Activated naive CD8-positive, alpha-beta T cell treated with anti-CD3 and anti-CD28 coated beads, Interleukin-2, amount 50 U/mL, for 24 hours (primary cell): Measurements from ENCODE around the gene NEGR1.

Experiments
- ATAC-seq: fragments of 150-1000 bp; cut with Tn5 transposase; one replicate; pipeline ENCODE4 v1.10.0; 2021
- DNase-seq: peaks from one replicate; pipeline ENCODE4 v3.0.0; 2021
- H3K27ac Mint-ChIP-seq: one replicate; pipeline ENCODE4 v1.8.0; 2021; ENCODE audit warnings: mild to moderate bottlenecking, mixed read lengths
- H3K27me3 Mint-ChIP-seq: one replicate; pipeline ENCODE4 v1.8.0; 2021; ENCODE audit warnings: mixed read lengths
- H3K36me3 Mint-ChIP-seq: one replicate; pipeline ENCODE4 v1.8.0; 2021; ENCODE audit warnings: low read depth, mixed read lengths
- H3K4me1 Mint-ChIP-seq: one replicate; pipeline ENCODE4 v1.8.0; 2021; ENCODE audit warnings: mixed read lengths
- H3K4me3 Mint-ChIP-seq: one replicate; pipeline ENCODE4 v1.8.0; 2021; ENCODE audit warnings: mild to moderate bottlenecking, moderate library complexity, mixed read lengths
- H3K9me3 Mint-ChIP-seq: one replicate; pipeline ENCODE4 v1.8.0; 2021; ENCODE audit warnings: mixed read lengths

Gene NEGR1

DNA sequence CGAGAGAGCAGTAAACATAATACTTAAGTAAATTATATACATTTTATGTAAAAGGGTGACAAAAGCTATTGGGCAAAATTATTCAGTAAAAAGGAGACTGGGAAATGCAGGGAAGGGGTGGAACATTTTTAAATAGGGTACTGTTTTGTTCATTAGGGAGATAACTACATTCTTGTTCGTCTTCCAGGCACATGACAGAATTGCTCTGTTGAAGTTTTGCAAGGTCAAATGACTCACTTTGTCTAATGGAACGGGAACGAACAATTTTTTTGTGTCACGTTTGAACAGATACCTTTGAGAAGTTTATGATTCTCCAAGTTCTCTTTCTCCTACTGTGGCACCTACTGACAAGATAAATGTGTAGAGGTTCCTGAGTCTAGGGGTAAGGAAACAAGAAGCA lies 819.2 kb downstream of the NEGR1 start:
- no peaks in the 10 kb centered on the region for H3K36me3 Mint-ChIP-seq
- no peak overlapping the region for H3K27ac Mint-ChIP-seq
- peaks cover 4% of the 10 kb centered on the region for H3K9me3 Mint-ChIP-seq
- ATAC-seq (no peak), DNase-seq (no peak)
- no peak overlapping the region for H3K4me3 Mint-ChIP-seq
- H3K27me3 Mint-ChIP-seq = no peaks in the 10 kb centered on the region
- no peaks in the 10 kb centered on the region for H3K4me1 Mint-ChIP-seq

DNA sequence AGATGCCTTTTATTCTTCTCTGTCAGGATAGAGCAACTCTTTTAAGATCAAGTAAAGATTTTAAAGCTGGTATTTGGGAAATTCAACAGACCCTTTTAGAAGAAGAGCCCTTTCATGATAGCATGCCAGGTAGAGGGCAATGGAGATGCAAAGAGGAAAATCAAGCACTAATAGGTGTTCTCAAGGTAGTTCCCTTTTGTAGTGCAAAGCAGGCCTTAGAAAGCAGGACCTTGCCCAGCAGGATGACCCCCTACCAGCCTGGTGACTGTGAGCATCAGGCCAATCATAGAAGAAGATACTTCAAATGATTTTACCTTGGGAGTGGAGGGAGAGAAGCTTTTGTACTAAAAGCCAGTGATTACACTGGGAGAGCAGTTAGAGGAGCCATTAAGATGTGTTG lies 820.1 kb downstream of the NEGR1 start:
- Mint-ChIP-seq H3K36me3 (no peaks in the 10 kb centered on the region), H3K4me3 (no peak overlapping the region), H3K27ac (no peak overlapping the region), H3K4me1 (no peaks in the 10 kb centered on the region), H3K9me3 (peaks cover 4% of the 10 kb centered on the region), H3K27me3 (no peaks in the 10 kb centered on the region)
- ATAC-seq (no peak), DNase-seq (no peak)

GRCh38 chr1:71461416-71461815 lies 820.9 kb downstream of the NEGR1 start:
- H3K4me3 Mint-ChIP-seq = no peak overlapping the region
- no peak overlapping the region for H3K27ac Mint-ChIP-seq
- ATAC-seq (no peak), DNase-seq (no peak)
- no peaks in the 10 kb centered on the region for H3K36me3 Mint-ChIP-seq
- no peaks in the 10 kb centered on the region for H3K27me3 Mint-ChIP-seq
- H3K4me1 Mint-ChIP-seq = no peaks in the 10 kb centered on the region
- peaks cover 6% of the 10 kb centered on the region for H3K9me3 Mint-ChIP-seq

DNA sequence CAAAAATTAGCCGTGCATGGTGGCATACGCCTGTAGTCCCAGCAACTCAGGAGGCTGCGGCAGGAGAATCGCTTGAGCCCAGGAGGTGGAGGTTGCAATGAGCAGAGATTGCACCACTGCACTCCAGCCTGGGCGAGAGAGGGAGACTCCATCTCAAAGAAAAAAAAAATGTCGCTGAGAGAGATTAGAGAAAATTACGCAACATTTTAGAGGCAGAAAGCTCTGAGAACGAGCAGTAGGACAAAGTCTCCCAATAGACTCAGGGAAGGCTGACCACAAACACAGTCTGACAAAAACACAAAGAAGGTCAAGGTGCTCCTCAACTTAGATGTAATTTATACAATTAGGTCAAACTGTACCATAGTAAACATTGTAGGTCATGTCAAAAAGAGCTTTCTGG lies 833.9 kb downstream of the NEGR1 start:
- H3K4me3 Mint-ChIP-seq = no peak overlapping the region
- ATAC-seq = no peak
- no peak overlapping the region for H3K27ac Mint-ChIP-seq
- no peak for DNase-seq
- no peaks in the 10 kb centered on the region for H3K27me3 Mint-ChIP-seq
- H3K9me3 Mint-ChIP-seq = no peaks in the 10 kb centered on the region
- H3K36me3 Mint-ChIP-seq = no peaks in the 10 kb centered on the region
- H3K4me1 Mint-ChIP-seq = peaks cover 2% of the 10 kb centered on the region

DNA sequence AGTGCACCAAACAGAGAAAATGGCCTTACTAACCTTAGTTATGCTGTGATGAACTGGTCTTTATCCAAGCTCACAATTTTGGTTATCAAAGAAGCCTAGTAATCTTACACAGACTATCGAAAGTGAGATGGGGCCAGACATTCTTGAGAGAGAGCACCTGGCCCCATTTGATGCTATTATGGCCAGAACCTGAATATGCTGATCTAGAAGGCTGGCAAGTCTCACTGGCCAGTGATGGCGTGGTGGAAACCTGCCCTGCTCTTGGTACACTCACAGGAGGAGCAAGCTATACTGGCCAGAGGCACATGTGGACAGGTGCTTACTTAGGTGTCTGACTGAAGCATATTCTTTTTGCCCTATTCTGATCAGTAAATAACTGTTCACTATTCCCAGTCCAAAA lies 843.7 kb downstream of the NEGR1 start:
- H3K27ac Mint-ChIP-seq = no peak overlapping the region
- ATAC-seq (no peak), DNase-seq (no peak)
- peaks cover 4% of the 10 kb centered on the region for H3K9me3 Mint-ChIP-seq
- H3K4me1 Mint-ChIP-seq = no peaks in the 10 kb centered on the region
- no peak overlapping the region for H3K4me3 Mint-ChIP-seq
- H3K27me3 Mint-ChIP-seq = no peaks in the 10 kb centered on the region
- H3K36me3 Mint-ChIP-seq = no peaks in the 10 kb centered on the region

- Mint-ChIP-seq H3K4me1 (no peaks in the 10 kb centered on the region), H3K27ac (no peak overlapping the region), H3K4me3 (no peak overlapping the region), H3K9me3 (peaks cover 4% of the 10 kb centered on the region), H3K27me3 (no peaks in the 10 kb centered on the region), H3K36me3 (no peaks in the 10 kb centered on the region)
- no peak for DNase-seq
- no peak for ATAC-seq
Observed at GRCh38 chr1:71435951-71436350, 846.4 kb downstream of the NEGR1 start.

DNA sequence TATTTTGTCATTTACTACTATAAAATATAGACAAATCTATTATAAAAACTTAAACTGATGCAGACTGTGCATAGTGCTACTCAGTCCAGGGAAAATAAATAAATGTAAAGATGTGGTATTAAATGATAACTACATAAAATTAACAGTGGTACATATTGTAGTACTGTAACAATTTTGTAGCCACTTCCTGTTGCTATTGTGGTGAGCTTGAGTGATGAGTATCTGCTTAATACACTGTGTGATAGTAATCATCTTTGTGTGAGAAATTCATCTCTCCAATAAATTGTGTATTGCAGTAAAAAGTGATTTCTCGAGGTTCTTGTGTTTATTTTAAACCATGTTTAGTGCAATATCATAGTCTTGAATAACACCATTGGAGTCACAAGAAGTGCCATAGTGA lies 848.1 kb downstream of the NEGR1 start:
- H3K36me3 Mint-ChIP-seq = no peaks in the 10 kb centered on the region
- DNase-seq (no peak), ATAC-seq (no peak)
- H3K27ac Mint-ChIP-seq = no peak overlapping the region
- peaks cover 7% of the 10 kb centered on the region for H3K9me3 Mint-ChIP-seq
- H3K4me1 Mint-ChIP-seq = no peaks in the 10 kb centered on the region
- no peak overlapping the region for H3K4me3 Mint-ChIP-seq
- no peaks in the 10 kb centered on the region for H3K27me3 Mint-ChIP-seq

GRCh38 chr1:71428029-71428428 lies 854.3 kb downstream of the NEGR1 start:
- DNase-seq = no peak
- Mint-ChIP-seq H3K36me3 (no peaks in the 10 kb centered on the region), H3K4me1 (no peaks in the 10 kb centered on the region), H3K4me3 (no peak overlapping the region), H3K27me3 (no peaks in the 10 kb centered on the region), H3K27ac (no peak overlapping the region), H3K9me3 (peaks cover 3% of the 10 kb centered on the region)
- ATAC-seq = no peak

DNA sequence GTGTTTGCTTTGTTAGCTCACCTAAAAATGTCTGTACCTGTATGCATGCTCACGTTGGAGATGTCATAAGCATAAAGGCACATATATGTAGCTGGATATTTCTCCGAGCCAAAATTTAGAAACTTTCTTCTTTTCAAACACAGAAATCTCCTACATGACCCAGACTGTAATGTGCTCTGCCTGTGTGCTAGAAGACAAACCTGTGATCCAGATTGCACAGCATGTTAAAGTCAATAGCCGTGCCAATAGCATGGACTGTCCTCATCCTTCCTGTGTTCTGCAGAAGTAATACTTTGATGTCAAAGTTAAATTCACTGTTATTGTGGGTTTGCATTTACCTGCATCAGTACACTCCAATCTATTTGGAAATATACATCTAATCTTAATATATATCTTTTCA lies 855.3 kb downstream of the NEGR1 start:
- H3K27me3 Mint-ChIP-seq = no peaks in the 10 kb centered on the region
- H3K4me1 Mint-ChIP-seq = no peaks in the 10 kb centered on the region
- H3K9me3 Mint-ChIP-seq = peaks cover 3% of the 10 kb centered on the region
- no peaks in the 10 kb centered on the region for H3K36me3 Mint-ChIP-seq
- no peak overlapping the region for H3K4me3 Mint-ChIP-seq
- DNase-seq (no peak), ATAC-seq (no peak)
- H3K27ac Mint-ChIP-seq = no peak overlapping the region

GRCh38 chr1:71424536-71424935 lies 857.8 kb downstream of the NEGR1 start:
- H3K27ac Mint-ChIP-seq = no peak overlapping the region
- no peaks in the 10 kb centered on the region for H3K4me1 Mint-ChIP-seq
- H3K4me3 Mint-ChIP-seq = no peak overlapping the region
- H3K36me3 Mint-ChIP-seq = no peaks in the 10 kb centered on the region
- DNase-seq = no peak
- no peaks in the 10 kb centered on the region for H3K9me3 Mint-ChIP-seq
- no peak for ATAC-seq
- no peaks in the 10 kb centered on the region for H3K27me3 Mint-ChIP-seq

DNA sequence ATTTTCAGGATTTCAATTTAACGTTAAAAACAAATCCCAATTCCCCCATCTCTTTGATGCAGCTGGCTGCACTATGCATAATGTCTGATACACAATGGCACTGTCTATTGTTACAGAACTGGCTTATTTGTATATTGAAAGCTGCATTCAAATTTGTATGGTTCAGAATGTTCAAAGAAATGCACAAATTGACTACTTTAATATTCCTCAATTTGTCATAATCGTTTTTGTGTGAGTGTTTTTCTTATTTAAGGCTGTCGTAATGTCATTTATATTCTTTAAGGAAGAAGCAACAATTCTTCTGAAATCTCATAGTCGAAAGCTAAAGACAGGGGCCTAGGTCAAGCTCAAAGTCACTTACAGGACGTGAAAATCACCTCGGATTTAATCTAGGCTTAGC lies 860.1 kb downstream of the NEGR1 start:
- Mint-ChIP-seq H3K27ac (no peak overlapping the region), H3K4me3 (no peak overlapping the region), H3K9me3 (no peaks in the 10 kb centered on the region), H3K4me1 (no peaks in the 10 kb centered on the region), H3K27me3 (no peaks in the 10 kb centered on the region), H3K36me3 (no peaks in the 10 kb centered on the region)
- DNase-seq = no peak
- ATAC-seq = no peak

DNA sequence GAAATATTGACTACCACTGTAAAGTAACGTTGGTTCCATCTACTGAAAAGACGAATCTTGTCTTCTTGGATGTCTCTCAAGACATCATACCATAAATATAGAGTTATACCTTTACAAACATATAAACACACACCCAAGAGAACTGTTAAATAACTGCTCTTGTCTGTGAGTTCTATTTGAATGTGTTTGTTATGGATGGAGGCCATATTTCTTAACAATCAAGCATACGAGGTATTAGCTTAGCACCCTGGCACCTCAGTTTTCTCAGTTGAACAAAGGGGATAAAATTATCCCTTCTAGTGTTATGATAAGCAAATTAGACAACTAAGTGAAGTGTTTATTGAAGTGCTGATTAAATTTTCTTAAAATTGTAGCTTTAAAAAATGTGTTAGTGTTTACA lies 864.9 kb downstream of the NEGR1 start:
- ATAC-seq = no peak
- H3K36me3 Mint-ChIP-seq = no peaks in the 10 kb centered on the region
- no peaks in the 10 kb centered on the region for H3K4me1 Mint-ChIP-seq

DNA sequence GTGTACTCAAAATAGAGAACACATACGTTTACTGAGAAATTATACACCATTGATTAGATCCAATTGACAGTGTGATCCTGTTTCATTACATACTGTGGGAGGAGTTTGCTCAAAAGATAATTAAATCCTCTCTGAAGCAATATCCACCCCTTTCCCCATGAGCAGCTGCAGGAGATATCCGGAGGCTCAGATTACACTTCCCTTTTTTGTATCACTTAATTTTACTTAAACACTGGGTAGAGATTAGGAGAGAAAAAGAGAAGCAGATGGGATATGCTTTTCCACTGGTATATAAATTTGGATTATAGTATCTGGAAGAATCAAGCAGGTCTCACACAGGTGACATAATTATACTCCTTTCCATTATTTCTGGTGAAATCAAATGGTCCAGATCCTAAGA lies 868.2 kb downstream of the NEGR1 start:
- DNase-seq (no peak), ATAC-seq (no peak)
- Mint-ChIP-seq H3K4me3 (no peak overlapping the region), H3K4me1 (no peaks in the 10 kb centered on the region), H3K27me3 (no peaks in the 10 kb centered on the region), H3K36me3 (no peaks in the 10 kb centered on the region), H3K27ac (no peak overlapping the region), H3K9me3 (no peaks in the 10 kb centered on the region)

More for the DNA sequence above, 864.9 kb downstream of the NEGR1 start:
- Mint-ChIP-seq H3K4me3 (no peak overlapping the region), H3K9me3 (no peaks in the 10 kb centered on the region), H3K27me3 (no peaks in the 10 kb centered on the region), H3K27ac (no peak overlapping the region)
- DNase-seq = no peak

DNA sequence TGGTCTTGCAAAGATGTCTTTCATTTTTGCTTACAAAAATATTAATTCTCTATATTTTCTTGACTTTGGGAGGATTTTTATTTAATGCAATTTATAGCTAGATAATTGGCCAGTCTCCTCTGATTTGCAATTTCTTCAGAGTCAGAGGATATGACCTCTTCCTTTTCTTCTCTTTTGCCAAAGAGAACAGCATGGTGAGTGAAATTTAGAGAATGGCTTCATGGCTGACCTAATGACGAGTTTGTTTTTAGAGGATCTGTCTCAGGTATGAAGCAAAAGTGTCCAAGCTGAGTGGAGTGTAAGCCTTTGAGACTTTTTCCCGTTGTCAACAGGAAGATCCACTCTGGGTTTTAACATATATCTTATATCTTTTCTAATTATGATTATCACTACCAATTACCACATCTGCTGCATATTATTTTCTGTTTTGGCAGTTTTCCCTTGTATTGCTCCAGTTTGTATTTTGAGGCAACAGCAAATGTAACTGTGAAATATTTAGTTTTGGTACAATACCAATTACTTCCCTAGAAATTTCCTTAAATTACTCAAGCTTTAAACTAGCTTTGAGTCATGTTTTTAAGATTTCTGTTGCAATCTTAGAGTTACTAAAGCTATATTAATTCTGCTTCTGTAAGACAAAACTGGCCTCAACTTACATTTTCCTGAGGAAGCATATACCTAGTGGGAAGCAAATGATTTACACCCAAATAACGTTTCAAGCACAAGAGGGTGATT lies 868.7 kb downstream of the NEGR1 start:
- H3K27ac Mint-ChIP-seq = no peak overlapping the region
- H3K27me3 Mint-ChIP-seq = no peaks in the 10 kb centered on the region
- H3K36me3 Mint-ChIP-seq = no peaks in the 10 kb centered on the region
- DNase-seq (no peak), ATAC-seq (no peak)
- H3K4me3 Mint-ChIP-seq = no peak overlapping the region
- no peaks in the 10 kb centered on the region for H3K9me3 Mint-ChIP-seq
- no peaks in the 10 kb centered on the region for H3K4me1 Mint-ChIP-seq

DNA sequence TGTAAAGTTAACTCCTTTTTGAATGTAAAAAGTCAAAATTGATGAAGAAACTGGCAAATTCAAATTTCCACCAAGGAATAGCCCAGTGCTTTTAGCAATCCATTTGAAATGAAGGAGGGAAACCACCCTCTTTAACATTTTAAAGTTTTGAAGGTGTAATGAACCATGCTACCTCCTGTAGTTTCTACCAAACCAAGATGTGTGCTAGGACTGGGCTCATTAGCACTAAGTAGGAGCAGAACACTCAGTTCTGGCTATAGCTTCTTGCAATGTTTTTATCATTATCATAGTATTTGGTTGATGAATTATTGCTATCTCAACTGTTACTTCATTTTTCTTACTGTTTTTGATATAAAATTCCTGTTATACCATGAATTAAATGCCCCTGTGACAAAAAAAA lies 882.3 kb downstream of the NEGR1 start:
- H3K36me3 Mint-ChIP-seq = no peaks in the 10 kb centered on the region

DNA sequence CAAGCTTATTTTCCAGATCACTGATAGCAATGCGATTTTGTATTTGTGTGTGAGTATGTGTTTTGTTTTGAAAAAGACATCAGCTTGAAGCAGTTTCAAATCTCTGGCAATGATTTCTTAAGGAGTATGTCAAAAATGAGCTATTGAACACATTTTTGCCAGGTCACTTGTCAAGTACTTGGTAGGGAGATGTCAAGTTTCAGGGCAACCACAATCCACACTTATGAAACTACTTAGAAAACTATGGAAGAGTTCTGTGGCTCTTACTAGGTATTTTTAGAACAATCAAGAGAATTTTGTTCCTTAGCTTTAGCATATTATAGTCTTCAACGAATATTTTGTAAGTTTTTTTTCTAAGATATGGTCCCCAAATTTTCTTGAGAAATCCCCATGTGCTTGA lies 882.7 kb downstream of the NEGR1 start:
- Mint-ChIP-seq H3K4me3 (no peak overlapping the region), H3K9me3 (peaks cover 11% of the 10 kb centered on the region), H3K27me3 (no peaks in the 10 kb centered on the region), H3K36me3 (no peaks in the 10 kb centered on the region), H3K4me1 (no peaks in the 10 kb centered on the region), H3K27ac (no peak overlapping the region)
- ATAC-seq (no peak), DNase-seq (no peak)

More for the DNA sequence above, 882.3 kb downstream of the NEGR1 start:
- Mint-ChIP-seq H3K27ac (no peak overlapping the region), H3K27me3 (no peaks in the 10 kb centered on the region), H3K4me1 (no peaks in the 10 kb centered on the region), H3K4me3 (no peak overlapping the region), H3K9me3 (peaks cover 11% of the 10 kb centered on the region)
- DNase-seq (no peak), ATAC-seq (no peak)
